Measurements from ENCODE around the gene TNFRSF13B.

Gene TNFRSF13B

GRCh38 chr17:16972346-16972745 lies 428 bp upstream of the TNFRSF13B start:
- peaks cover 61% of the 10 kb centered on the region for H3F3A ChIP-seq (ENCODE audit: insufficient read depth)
- H4K20me1 ChIP-seq (ENCODE audit: low read depth, low read length) = no peaks in the 10 kb centered on the region
- H2AFZ ChIP-seq (ENCODE audit: low read depth, low read length, severe bottlenecking) = no peak overlapping the region
- peak overlapping the region; percentile 55 for H3K27ac ChIP-seq (ENCODE audit: low read depth, low read length)
- H3K4me3 ChIP-seq (ENCODE audit: insufficient read depth, low read length, poor library complexity, severe bottlenecking) = peak overlapping the region; percentile 82
- H3K9ac ChIP-seq (ENCODE audit: low read length) = peak overlapping the region; percentile 68; the same call in 1 of the 2 replicates
- H3K36me3 ChIP-seq (ENCODE audit: low read length) = peaks cover 4% of the 10 kb centered on the region; the same call in 1 of the 2 replicates
- no peaks in the 10 kb centered on the region for H3K27me3 ChIP-seq (ENCODE audit: low read length)
- peak overlapping the region; percentile 78 for H3K4me2 ChIP-seq (ENCODE audit: low read depth, low read length, poor library complexity, severe bottlenecking)
- no peak for TF ChIP-seq EZH2phosphoT487 (conservative IDR thresholded peaks at IDR 0.05; ENCODE audit: low read length)
- TF ChIP-seq CTCF (IDR thresholded peaks at IDR 0.05; ENCODE audit: insufficient read depth, low read length, poor library complexity, severe bottlenecking) = no peak
- H3K79me2 ChIP-seq (ENCODE audit: insufficient read depth, low read length) = peaks cover 40% of the 10 kb centered on the region
- H3K9me3 ChIP-seq (ENCODE audit: insufficient read depth, low read length) = no peaks in the 10 kb centered on the region
- no peaks in the 10 kb centered on the region for H3K9me2 ChIP-seq (replicated peaks; ENCODE audit: insufficient read depth, low read length)

- TF ChIP-seq CTCF (IDR thresholded peaks at IDR 0.05; ENCODE audit: insufficient read depth, low read length, poor library complexity, severe bottlenecking) (no peak), EZH2phosphoT487 (conservative IDR thresholded peaks at IDR 0.05; ENCODE audit: low read length) (no peak)
- Histone ChIP-seq H3K9me3 (ENCODE audit: insufficient read depth, low read length) (no peaks in the 10 kb centered on the region), H3K9me2 (replicated peaks; ENCODE audit: insufficient read depth, low read length) (no peaks in the 10 kb centered on the region), H3F3A (ENCODE audit: insufficient read depth) (peaks cover 40% of the 10 kb centered on the region), H3K36me3 (ENCODE audit: low read length) (peaks cover 4% of the 10 kb centered on the region; the same call in 1 of the 2 replicates), H3K27me3 (ENCODE audit: low read length) (no peaks in the 10 kb centered on the region), H3K27ac (ENCODE audit: low read depth, low read length) (peak overlapping the region; percentile 94), H3K4me2 (ENCODE audit: low read depth, low read length, poor library complexity, severe bottlenecking) (peak overlapping the region; percentile 78), H3K4me3 (ENCODE audit: insufficient read depth, low read length, poor library complexity, severe bottlenecking) (peak overlapping the region; percentile 82), H3K9ac (ENCODE audit: low read length) (peak overlapping the region; percentile 68), H4K20me1 (ENCODE audit: low read depth, low read length) (no peaks in the 10 kb centered on the region), H3K79me2 (ENCODE audit: insufficient read depth, low read length) (peaks cover 60% of the 10 kb centered on the region), H2AFZ (ENCODE audit: low read depth, low read length, severe bottlenecking) (no peak overlapping the region)
Measured at GRCh38 chr17:16969931-16970906, 1.7 kb downstream of the TNFRSF13B start.

- Histone ChIP-seq H3K9ac (ENCODE audit: low read length) (no peak overlapping the region), H3K36me3 (ENCODE audit: low read length) (peaks cover 4% of the 10 kb centered on the region; the same call in 1 of the 2 replicates), H2AFZ (ENCODE audit: low read depth, low read length, severe bottlenecking) (no peak overlapping the region), H4K20me1 (ENCODE audit: low read depth, low read length) (no peaks in the 10 kb centered on the region), H3F3A (ENCODE audit: insufficient read depth) (peaks cover 29% of the 10 kb centered on the region), H3K4me3 (ENCODE audit: insufficient read depth, low read length, poor library complexity, severe bottlenecking) (peak overlapping the region; percentile 82), H3K4me2 (ENCODE audit: low read depth, low read length, poor library complexity, severe bottlenecking) (peak overlapping the region; percentile 78), H3K27ac (ENCODE audit: low read depth, low read length) (peak overlapping the region; percentile 94; the same call in 1 of the 2 replicates), H3K9me2 (replicated peaks; ENCODE audit: insufficient read depth, low read length) (no peaks in the 10 kb centered on the region), H3K9me3 (ENCODE audit: insufficient read depth, low read length) (no peaks in the 10 kb centered on the region), H3K79me2 (ENCODE audit: insufficient read depth, low read length) (peaks cover 72% of the 10 kb centered on the region), H3K27me3 (ENCODE audit: low read length) (no peaks in the 10 kb centered on the region)
- TF ChIP-seq EZH2phosphoT487 (conservative IDR thresholded peaks at IDR 0.05; ENCODE audit: low read length) (no peak), CTCF (IDR thresholded peaks at IDR 0.05; ENCODE audit: insufficient read depth, low read length, poor library complexity, severe bottlenecking) (no peak)
Measured at GRCh38 chr17:16968786-16969185, 3.1 kb downstream of the TNFRSF13B start.

All from SU-DHL-6 (cell line).